ENCODE measurements around the gene MYO1D. TPM values are rescaled to one million over a fixed set of nuclear protein-coding genes. Genes with fewer than 3 reads are reported as not detected.

The MYO1D gene
- total RNA-seq, 1 experiment from 2014 or later: 29.9 TPM

GRCh38 chr17:32863559-32863958, 13.4 kb downstream of the MYO1D start (continued):
- TF ChIP-seq RORB (CRISPR knock-in tag; IDR thresholded peaks at IDR 0.05): no peak
- TF ChIP-seq, protein P1, sequence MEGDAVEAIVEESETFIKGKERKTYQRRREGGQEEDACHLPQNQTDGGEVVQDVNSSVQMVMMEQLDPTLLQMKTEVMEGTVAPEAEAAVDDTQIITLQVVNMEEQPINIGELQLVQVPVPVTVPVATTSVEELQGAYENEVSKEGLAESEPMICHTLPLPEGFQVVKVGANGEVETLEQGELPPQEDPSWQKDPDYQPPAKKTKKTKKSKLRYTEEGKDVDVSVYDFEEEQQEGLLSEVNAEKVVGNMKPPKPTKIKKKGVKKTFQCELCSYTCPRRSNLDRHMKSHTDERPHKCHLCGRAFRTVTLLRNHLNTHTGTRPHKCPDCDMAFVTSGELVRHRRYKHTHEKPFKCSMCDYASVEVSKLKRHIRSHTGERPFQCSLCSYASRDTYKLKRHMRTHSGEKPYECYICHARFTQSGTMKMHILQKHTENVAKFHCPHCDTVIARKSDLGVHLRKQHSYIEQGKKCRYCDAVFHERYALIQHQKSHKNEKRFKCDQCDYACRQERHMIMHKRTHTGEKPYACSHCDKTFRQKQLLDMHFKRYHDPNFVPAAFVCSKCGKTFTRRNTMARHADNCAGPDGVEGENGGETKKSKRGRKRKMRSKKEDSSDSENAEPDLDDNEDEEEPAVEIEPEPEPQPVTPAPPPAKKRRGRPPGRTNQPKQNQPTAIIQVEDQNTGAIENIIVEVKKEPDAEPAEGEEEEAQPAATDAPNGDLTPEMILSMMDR (IDR thresholded peaks at IDR 0.05): no peak
- no peak for TF ChIP-seq NR1H2 (CRISPR knock-in tag; IDR thresholded peaks at IDR 0.05)
- TF ChIP-seq SOX15 (CRISPR knock-in tag; IDR thresholded peaks at IDR 0.05): no peak
- TF ChIP-seq NFATC4 (CRISPR knock-in tag; IDR thresholded peaks at IDR 0.05): no peak
- no peak for TF ChIP-seq MAX (CRISPR knock-in tag; IDR thresholded peaks at IDR 0.05)

DNA sequence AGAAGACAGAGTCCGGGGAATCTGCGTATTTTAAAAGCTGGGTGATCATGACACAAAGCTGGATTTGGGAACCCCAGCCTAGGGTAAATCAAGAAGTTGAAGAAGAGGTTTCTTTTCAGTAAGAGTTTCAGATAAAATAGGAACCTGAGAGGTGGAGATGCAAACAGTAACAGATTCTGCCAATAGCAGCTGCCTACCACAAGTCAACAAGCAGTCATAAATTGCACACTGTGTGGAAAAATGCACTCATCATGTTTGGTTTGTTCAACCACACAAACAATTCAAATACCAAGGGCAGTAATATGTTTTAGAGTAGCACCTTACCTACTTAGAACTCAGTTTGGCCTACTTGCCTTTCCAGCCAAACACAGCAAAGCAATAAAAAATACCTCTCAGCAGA, 14.0 kb downstream of the MYO1D start:
- H3K4me3 Mint-ChIP-seq: no peak overlapping the region
- peaks cover 13% of the 10 kb centered on the region; the same call in 1 of the 2 replicates for H3K4me1 Mint-ChIP-seq
- ChIA-PET POLR2A (no interaction called here), CTCF (interaction anchor here (8.7 kb wide), 1 partner anchor 14 kb away, joined by 55 read pairs; the partner anchor contains the start of gene MYO1D)
- ATAC-seq (no peak), DNase-seq (ENCODE audit: low spot score) (no peak)
- H3K27me3 Mint-ChIP-seq (ENCODE audit: low read depth): no peaks in the 10 kb centered on the region
- H3K27ac Mint-ChIP-seq: no peak overlapping the region
- no peaks in the 10 kb centered on the region for H3K36me3 Mint-ChIP-seq
- TF ChIP-seq TEAD1 (CRISPR knock-in tag; IDR thresholded peaks at IDR 0.05) (no peak), ELF4 (CRISPR knock-in tag; IDR thresholded peaks at IDR 0.05; ENCODE audit: low read depth) (no peak)
- peaks cover 4% of the 10 kb centered on the region for H3K9me3 Mint-ChIP-seq

- H3K27ac Mint-ChIP-seq: no peak overlapping the region
- no peaks in the 10 kb centered on the region for H3K27me3 Mint-ChIP-seq (ENCODE audit: low read depth)
- peaks cover 4% of the 10 kb centered on the region for H3K9me3 Mint-ChIP-seq
- H3K4me1 Mint-ChIP-seq: peaks cover 15% of the 10 kb centered on the region; the same call in 1 of the 2 replicates
- CTCF ChIA-PET: interaction anchor here (8.7 kb wide), 1 partner anchor 15 kb away, joined by 55 read pairs; the partner anchor contains the start of gene MYO1D
- H3K36me3 Mint-ChIP-seq: no peaks in the 10 kb centered on the region
- POLR2A ChIA-PET: no interaction called here
- no peak for ATAC-seq
- TF ChIP-seq NFATC4 (CRISPR knock-in tag; IDR thresholded peaks at IDR 0.05): no peak
- TF ChIP-seq RORB (CRISPR knock-in tag; IDR thresholded peaks at IDR 0.05): no peak
- no peak for TF ChIP-seq SP1 (CRISPR knock-in tag; conservative IDR thresholded peaks at IDR 0.05)
- no peak for TF ChIP-seq FOXK1 (CRISPR knock-in tag; IDR thresholded peaks at IDR 0.05)
- TF ChIP-seq, protein P2, sequence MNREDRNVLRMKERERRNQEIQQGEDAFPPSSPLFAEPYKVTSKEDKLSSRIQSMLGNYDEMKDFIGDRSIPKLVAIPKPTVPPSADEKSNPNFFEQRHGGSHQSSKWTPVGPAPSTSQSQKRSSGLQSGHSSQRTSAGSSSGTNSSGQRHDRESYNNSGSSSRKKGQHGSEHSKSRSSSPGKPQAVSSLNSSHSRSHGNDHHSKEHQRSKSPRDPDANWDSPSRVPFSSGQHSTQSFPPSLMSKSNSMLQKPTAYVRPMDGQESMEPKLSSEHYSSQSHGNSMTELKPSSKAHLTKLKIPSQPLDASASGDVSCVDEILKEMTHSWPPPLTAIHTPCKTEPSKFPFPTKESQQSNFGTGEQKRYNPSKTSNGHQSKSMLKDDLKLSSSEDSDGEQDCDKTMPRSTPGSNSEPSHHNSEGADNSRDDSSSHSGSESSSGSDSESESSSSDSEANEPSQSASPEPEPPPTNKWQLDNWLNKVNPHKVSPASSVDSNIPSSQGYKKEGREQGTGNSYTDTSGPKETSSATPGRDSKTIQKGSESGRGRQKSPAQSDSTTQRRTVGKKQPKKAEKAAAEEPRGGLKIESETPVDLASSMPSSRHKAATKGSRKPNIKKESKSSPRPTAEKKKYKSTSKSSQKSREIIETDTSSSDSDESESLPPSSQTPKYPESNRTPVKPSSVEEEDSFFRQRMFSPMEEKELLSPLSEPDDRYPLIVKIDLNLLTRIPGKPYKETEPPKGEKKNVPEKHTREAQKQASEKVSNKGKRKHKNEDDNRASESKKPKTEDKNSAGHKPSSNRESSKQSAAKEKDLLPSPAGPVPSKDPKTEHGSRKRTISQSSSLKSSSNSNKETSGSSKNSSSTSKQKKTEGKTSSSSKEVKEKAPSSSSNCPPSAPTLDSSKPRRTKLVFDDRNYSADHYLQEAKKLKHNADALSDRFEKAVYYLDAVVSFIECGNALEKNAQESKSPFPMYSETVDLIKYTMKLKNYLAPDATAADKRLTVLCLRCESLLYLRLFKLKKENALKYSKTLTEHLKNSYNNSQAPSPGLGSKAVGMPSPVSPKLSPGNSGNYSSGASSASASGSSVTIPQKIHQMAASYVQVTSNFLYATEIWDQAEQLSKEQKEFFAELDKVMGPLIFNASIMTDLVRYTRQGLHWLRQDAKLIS (CRISPR knock-in tag; IDR thresholded peaks at IDR 0.05; ENCODE audit: borderline replicate concordance): no peak
- H3K4me3 Mint-ChIP-seq: no peak overlapping the region
- DNase-seq (ENCODE audit: low spot score): no peak
Measured at GRCh38 chr17:32861981-32862380, 14.9 kb downstream of the MYO1D start.

GRCh38 chr17:32859857-32860525, 16.9 kb downstream of the MYO1D start:
- DNase-seq (ENCODE audit: low spot score) (no peak), ATAC-seq (no peak)
- no peaks in the 10 kb centered on the region for H3K36me3 Mint-ChIP-seq
- no peaks in the 10 kb centered on the region for H3K27me3 Mint-ChIP-seq (ENCODE audit: low read depth)
- no peak for TF ChIP-seq NFYB (CRISPR knock-in tag; conservative IDR thresholded peaks at IDR 0.05; ENCODE audit: low read depth)
- no peak for TF ChIP-seq NFATC4 (CRISPR knock-in tag; IDR thresholded peaks at IDR 0.05)
- no peak for TF ChIP-seq TCF7 (CRISPR knock-in tag; IDR thresholded peaks at IDR 0.05; ENCODE audit: low read depth)
- no peak for TF ChIP-seq RORB (CRISPR knock-in tag; IDR thresholded peaks at IDR 0.05)
- ChIA-PET POLR2A (no interaction called here), CTCF (interaction anchor here (8.7 kb wide), 1 partner anchor 17 kb away, joined by 55 read pairs; the partner anchor contains the start of gene MYO1D)
- H3K9me3 Mint-ChIP-seq: peaks cover 4% of the 10 kb centered on the region
- no peak overlapping the region; the same call in 1 of the 2 replicates for H3K27ac Mint-ChIP-seq
- H3K4me1 Mint-ChIP-seq: peaks cover 15% of the 10 kb centered on the region; the same call in 1 of the 2 replicates
- no peak overlapping the region for H3K4me3 Mint-ChIP-seq
